GM21381 (cell line): ENCODE measurements around the gene GDI1.

Experiments
- ATAC-seq: cut with Tn5 transposase; IDR thresholded peaks from one replicate; pipeline ENCODE4 v1.9.1; 2021; ENCODE audit warnings: mild to moderate bottlenecking, moderate library complexity; ENCODE audit not compliant: unreplicated experiment

GDI1 gene

DNA sequence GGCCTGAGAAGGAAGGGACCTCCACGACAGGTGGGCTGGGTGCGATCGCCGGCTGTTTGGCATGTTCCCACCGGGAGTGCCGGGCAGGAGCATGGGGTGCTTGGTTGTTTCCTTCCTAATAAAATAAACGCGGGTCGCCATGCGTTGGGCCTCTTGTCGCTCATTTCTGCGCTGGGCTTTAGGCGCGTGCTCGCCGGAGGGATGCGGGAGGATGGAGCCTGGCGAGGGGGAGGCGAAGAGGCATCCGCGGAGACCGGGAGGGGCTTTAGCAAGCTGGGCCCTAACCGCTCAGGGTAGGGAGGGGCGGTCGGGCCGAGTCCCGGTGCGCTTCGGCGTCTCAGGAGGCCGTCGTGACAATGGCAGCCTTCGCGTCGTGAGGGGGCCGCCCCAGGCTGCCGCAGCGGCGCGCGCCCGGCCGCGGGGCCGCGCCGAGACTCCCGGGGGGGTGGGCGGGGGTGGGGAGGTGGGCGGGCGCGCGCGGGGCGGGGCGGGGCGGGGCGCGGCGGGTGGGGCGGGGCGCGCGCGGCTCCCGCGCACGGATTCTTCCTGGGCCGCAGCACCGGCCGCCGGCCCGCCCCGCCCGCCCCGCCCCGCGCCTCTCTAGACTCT lies 476 bp upstream of the GDI1 start:
- ATAC-seq: peak; percentile 32

DNA sequence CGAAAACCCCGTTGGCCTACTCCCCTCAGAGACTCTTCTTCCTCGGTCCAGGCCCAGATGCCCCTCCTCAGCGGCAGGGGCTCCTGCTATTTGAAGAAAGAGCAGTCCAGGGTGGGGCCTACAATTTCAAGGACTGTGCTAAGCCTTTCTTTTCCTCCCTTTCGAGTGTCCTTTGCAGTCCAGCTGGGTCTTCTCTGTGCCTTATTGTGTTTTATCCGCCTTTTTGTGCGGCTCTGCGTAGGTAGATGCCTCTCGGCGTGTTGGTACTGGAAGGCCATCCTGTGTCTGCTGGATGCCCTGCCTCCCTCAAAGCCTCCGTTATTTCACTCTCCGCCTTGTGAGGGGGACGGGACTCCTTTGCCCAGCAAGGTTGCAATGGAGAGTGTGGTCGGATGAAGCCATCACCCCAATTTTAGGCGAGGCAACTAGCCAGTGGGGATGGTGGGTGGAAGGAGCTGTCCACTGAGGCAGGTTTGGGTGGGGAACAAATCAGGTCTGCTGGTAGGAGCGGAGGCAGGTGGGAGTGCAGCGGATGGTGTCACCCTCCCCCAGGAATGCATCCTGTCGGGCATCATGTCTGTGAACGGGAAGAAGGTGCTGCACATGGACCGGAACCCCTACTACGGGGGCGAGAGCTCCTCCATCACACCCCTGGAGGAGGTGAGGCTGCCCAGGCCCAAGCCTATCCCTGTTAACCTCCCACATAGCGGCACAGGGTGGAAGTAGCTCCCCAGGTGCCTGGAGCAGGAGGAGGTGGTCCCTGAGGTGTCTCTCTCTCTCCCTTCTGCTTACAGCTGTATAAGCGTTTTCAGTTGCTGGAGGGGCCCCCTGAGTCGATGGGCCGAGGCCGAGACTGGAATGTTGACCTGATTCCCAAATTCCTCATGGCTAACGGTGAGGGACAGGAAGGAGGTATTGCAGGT lies 1.3 kb downstream of the GDI1 start:
- ATAC-seq: no peak

DNA sequence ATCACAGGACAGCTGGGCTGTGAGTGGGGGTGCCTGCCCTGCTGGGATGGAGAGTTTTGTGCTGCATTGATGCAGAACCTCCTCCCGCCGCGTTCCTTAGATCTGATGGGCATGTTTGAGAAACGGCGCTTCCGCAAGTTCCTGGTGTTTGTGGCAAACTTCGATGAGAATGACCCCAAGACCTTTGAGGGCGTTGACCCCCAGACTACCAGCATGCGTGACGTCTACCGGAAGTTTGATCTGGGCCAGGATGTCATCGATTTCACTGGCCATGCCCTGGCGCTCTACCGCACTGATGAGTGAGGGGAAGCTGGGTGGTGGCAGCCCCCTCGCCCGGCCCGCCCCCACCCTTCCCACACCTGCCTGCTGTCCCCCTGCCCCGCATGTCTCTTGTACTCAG lies 2.9 kb downstream of the GDI1 start:
- no peak for ATAC-seq

DNA sequence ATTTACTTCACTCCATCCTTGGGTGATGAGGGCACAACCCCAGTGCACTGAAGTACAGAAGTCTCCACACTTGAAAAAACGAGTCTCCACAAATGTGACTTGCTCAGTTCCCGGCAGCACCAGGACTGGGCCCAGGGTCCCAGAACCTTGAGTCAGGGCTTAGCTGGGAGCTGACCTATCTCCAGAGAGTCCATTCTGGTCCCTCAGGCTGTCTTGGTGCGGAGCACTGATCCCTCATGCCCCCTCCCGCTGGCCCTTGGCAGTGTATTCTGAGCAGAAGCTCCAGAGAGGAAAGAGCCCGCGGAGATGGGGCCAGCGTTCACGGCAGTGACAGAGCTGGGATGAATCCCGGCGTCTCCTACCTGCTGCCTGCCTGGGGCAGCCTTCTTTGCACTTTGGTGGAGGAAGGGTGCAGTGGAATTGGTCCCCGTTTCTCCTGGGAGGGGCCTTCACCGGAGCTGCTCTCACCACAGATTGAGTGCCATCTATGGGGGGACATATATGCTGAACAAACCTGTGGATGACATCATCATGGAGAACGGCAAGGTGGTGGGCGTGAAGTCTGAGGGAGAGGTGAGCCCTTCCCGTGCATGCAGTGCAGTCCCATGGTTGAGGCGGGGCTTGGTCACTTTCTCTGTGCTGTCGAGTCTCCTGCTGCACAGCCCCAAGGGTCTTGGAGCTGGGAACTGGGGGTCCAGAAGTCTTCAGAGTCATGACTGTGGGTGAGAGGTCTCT lies 3.8 kb downstream of the GDI1 start:
- ATAC-seq: no peak

DNA sequence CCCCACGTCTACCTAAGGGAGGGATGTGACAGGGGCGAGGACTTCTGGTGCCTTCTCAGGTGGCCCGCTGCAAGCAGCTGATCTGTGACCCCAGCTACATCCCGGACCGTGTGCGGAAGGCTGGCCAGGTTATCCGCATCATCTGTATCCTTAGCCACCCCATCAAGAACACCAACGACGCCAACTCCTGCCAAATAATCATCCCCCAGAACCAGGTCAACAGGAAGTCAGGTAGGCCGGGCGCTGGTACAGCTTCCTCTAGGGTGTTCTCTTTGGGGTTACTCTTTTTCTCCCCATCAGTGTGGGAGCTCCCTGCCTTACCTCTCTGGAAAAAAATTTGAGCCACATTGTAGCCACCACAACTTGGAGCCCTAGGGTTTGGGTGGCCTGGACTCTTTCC lies 4.6 kb downstream of the GDI1 start:
- ATAC-seq: no peak

DNA sequence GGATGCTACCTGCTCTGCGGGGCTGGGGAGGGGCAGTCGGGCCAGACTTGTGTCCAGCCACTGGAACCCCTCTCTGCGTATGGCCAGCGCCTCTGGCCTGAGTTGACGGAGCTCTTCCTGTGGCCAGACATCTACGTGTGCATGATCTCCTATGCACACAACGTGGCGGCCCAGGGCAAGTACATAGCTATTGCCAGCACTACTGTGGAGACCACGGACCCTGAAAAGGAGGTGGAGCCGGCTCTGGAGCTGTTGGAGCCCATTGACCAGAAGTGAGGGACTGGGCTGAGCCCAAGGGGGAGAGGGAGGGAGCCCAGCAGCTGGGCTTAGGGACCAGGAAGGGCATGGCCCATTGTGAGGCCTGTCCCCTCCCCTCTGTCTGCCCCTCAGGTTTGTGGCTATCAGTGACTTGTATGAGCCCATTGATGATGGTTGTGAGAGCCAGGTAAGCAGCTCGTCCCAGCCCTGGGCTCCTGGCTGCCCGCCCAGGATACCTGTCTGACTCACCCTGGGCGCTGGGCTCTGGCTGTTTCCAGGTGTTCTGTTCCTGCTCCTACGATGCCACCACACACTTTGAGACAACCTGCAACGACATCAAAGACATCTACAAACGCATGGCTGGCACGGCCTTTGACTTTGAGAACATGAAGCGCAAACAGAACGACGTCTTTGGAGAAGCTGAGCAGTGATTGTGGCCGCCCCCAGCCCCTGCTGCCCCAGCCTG lies 5.2 kb downstream of the GDI1 start:
- ATAC-seq: no peak

DNA sequence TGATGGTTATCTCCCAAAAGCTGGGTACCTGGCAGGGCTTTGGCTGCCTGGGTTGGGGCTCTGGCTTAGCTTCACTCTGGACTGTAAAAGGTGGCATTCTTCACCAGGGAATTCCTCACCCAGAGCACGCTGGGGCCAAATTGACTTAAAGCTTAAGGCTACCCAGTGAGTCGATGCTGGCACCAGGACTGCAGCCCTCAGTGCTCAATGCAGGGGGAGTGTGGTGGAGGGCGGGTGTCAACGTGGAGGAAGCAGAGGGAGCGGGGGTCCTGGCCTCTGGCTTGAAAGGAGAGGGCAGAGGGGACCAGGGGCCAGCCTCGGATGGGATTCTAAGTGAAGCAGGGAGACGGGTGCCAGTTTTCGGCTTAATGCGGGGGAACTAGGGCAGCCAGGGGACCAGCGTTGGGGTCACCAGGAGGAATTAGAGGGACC lies 6.5 kb downstream of the GDI1 start:
- no peak for ATAC-seq

DNA sequence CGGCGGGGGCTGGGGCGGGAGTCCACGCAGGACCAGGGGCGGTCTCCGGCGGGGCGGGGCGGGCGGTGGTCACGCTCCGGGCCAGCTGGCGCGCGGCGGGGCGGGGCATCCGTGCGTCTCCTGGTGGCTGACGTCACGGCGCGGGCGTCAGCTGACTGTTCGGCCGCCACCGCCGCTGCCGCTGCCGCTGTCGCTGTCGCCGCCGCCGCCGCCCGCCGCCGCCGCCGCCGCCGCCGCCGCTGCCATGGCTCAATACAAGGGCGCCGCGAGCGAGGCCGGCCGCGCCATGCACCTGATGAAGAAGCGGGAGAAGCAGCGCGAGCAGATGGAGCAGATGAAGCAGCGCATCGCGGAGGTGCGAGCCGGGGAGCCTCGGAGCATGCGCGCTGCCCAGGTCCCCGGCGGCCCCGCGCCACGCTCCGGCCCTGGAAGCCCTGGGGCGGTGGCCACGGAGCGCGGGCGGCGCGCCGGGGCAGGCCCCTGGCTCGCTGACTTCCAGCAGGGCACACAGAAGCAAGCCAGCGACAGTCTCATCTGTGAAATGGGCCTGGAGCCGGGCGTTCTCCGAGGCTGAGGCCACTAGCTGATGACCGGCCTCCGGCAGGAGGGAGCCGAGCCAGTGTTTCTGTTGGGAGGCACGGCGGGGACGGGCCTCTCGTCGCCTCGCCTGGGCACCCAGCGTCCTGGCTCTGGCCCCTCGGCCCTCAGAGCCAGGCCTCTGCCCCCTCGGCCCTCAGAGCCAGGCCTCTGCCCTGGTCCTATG lies 7.2 kb downstream of the GDI1 start, which contains the start of gene FAM50A:
TSS of gene FAM50A (plus strand) at position 150 of the 763 bp plus-strand sequence. CDS start at position 245, 95 bp downstream.
- ATAC-seq: peak; percentile 81

DNA sequence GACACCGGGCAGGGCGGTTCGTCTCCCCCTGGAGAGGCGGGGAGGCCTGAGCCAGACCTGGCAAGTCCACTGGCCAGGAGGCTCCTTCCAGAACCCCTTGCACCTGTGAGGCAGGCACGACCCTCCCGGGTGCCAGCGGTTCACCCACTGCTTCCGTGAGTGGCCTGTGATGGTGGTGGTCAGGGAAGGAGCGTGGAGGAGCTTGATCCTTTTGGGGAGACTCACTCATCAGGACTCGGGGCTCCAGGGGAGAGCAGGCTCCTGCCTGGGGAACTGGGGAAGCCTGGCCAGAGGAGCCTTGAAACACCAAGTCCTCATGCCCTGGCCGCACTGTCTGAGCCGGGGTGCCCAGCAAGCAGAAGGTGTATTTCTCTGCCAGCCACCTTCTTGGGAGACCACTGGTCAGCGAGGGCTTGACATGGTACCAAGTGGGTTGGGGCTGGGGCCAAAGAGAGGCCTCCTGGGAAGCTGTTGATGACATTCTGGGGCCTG lies 7.8 kb downstream of the GDI1 start:
- ATAC-seq: no peak

DNA sequence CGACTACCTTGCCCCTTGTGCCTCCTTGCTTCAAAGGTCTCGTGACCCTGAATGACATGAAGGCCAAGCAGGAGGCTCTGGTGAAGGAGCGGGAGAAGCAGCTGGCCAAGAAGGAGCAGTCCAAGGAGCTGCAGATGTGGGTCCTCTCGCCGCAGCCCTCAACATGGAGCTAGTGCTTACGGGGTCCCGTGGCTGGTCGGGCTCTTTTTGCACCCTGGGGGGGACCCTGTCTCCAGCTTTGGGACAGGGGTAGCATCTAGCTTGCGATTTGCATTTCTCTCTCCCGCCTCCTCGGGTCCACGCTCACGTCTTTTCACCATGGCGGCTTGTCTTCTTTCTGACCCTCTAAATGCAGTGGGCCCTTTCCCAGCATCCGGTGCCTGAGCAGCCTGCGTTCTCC lies 8.8 kb downstream of the GDI1 start:
- no peak for ATAC-seq

DNA sequence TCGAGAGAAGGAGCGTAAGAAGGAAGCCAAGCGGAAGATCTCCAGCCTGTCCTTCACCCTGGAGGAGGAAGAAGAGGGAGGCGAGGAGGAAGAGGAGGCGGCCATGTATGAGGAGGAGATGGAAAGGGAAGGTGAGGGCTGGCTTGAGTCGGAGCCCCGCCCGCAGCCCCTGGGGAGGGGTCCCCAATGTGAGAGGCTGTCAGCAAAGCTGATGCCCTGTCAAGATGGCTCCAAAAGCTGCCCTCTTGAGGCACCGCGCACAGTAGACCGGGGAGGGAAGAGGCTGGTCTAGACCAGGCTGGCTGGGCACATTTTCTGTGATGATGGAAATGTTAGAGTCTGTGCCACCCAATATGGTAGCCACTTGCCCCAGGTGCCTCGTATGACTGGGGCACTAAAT lies 9.5 kb downstream of the GDI1 start:
- ATAC-seq: no peak

DNA sequence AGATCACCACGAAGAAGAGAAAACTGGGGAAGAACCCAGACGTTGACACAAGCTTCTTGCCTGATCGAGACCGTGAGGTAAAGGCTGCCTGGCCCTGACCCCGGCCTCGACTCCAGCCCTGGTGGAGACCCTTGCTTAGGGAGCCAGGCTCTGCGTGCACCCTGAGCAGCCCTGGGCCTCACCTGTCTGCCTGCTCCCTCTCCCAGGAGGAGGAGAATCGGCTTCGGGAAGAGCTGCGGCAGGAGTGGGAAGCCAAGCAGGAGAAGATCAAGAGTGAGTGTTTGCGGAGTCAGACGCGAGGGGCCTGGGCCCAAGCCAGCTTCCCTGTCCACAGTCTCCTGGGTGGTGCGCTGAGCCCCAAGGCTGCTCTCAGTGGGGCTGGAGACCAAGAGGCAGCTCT lies 11.5 kb downstream of the GDI1 start:
- ATAC-seq: no peak

DNA sequence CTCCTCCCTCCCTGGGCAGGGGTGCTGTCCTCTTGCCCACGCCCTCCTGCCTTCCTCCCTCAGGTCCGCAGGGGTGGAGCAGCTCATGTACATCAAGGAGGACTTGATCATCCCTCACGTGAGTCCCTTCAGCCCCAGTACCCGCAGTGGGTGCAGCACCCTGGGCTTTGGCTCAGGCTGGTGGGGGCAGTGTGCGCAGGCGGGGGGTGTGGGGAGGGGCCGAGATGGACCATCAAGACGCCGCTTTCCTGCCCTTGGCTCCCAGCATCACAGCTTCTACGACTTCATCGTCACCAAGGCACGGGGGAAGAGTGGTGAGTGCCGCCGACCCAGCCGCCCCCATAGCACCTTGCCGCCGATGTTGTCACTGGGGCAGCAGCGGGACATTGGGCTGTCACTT lies 12.7 kb downstream of the GDI1 start:
- ATAC-seq: no peak

DNA sequence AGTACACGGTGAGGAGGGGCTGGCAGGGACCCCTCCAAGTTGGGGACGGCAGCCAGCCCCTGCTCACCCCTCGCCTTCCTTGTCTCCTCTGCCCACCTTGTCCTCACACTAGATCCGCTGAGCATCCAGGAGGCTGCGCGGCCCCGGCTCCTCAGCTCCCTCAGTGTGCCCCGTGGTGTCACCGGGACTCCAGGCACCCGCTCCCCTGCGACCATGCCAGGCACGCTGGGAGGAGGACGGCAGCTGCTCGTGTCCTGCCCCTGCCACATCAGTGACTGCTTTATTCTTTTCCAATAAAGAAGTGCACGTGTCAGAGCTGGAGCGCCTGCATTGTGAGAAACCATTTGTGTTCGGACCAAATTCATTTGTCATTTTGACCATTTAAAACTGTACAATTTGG lies 13.4 kb downstream of the GDI1 start:
- ATAC-seq: no peak

DNA sequence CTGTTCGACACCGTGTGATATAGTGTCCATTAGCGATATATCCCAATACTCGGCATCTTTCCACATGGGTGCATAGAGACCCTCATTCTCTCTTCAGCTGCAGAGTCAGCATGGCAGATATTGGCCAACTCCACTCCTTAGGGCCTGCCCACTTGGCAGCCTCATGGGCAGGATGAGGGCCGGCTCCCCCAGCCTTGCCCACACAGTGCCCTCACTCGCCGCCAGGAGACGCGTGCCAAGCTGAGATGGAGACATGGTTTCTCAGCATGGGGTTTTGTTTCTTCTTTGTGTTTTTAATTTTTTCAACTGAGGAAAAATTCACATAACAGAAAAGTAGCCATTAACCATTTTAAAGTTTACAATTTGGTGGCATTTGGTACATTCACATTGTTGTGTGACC lies 15.9 kb downstream of the GDI1 start:
- no peak for ATAC-seq

DNA sequence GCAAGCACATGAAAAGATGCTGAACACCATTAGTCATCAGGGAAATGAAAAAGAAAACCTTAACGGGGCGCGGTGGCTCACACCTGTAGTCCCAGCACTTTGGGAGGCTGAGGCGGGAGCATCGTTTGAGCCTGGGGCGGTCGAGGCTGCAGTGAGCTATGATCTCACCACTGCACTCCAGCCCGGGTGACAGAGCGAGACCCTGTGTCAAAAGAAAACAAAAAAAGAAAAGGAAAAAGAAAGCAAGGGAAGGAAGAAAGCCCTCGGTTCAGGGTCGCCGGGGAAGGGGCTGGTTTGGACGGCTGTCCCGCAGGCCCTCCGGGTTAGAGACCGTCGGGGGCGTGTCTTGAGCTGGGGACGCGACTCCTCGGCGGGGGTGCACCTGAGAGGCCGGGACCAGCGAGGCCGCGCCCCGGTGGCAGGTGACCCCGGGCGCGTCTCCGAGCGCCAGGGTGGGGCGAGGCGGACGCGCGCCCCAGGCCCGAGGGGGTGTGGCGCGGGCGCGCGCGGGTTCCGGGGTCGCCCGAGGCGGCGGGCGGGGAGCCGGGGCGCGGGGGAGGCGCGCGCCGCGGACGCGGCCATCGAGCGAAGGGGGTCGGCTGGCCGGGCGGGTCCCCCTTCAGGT lies 20.6 kb downstream of the GDI1 start:
- ATAC-seq: peak; percentile 58

DNA sequence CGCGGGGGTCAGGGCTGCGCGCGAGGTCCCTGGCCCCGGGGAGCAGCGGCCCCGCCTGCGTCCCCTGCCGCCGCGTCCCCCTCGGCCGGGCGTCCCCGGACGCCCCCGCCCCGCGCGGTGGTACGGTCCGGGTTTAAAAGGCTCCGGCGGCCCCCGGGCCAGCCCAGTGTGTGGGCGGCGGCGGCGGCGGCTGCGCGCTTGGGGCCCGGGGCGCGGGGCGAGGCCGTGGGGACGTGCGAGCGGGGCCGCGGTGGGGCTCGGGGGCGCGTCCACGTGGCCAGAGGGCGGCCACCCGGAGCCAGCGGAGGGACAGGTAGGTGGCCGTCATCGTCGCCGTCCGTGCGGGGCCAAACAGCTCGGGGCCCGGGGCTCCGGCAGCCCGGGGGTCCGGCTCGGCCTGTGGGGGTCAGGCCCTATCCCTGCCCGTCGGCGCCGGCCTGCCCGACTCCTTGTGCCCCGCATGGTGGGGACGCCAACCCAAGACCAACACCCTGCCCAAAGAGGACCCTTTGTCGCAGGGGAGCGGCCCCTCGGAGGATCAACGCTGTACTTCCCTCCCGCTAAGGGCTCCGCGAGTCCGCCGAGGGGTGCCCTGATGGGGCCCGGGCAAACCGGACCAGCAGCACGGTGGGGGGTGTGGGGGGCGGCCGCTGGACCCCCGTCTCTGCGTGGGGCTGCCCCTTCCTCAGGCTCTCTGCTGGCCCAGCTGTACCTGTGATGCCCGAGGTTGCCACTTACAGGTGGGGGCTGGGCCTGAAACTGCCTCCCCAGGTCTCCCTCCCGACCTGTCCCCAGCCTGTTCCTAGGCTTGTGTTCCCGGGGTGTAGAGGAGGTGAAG lies 21.4 kb downstream of the GDI1 start, which contains the start of gene PLXNA3:
TSS of gene PLXNA3 (plus strand) at position 166 of the 838 bp plus-strand sequence. CDS start 1,903 bp downstream, outside the sequence.
- ATAC-seq: peak; percentile 61

DNA sequence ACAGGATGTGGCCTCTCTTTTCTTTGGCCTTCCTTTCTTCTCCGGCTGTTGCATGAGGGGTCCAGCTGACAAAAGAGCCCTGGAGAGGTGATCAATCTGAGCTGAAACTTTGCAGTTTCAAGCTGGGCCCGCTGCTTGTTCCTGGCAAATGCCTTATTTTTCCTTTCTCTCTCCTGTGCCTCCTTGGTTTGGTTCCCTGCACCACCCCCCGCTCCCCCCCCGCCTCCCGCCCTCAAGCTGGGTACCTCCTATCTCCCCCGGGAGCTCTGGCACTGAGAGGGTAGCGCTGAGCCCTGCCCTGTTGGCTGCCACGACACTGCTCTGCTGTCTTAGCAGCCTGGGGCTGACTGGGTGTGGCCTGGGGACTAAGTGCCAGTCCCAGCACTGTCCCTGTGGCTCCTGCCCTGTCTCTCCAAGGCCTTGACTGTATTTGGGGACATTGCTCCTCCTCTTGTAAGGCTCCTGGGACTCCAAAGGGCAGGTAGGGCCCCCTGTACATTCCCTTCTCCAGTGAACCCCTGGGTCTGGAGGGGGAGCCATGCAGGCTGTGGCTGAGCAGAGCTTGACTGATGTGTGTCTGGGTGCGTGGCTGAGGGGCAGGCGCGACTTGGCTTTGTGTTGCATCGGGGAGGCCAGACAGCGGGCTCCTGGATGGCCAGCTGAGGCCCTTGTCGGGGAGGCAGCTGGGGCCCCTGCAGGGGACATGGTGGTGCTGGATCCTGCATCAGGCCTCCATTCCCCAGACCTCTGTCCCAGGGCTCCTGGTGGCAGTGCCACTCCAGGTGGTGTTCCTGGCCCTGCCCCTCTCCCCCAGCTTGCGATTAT lies 22.2 kb downstream of the GDI1 start:
- ATAC-seq: no peak
